Limb (tissue), 2 donors: ENCODE measurements around the gene CNTN5.

Source experiments
- DNase-seq, 2 donors: peaks; one replicate each; pipeline ENCODE4 v3.0.0-alpha.2; 2016; ENCODE audit errors: extremely low spot score in 2 of 2

The CNTN5 gene

GRCh38 chr11:99383648-99384245 is 363.0 kb downstream of the CNTN5 start:
- DNase-seq, result peak in 1 of 2 donors; percentile 27

DNA sequence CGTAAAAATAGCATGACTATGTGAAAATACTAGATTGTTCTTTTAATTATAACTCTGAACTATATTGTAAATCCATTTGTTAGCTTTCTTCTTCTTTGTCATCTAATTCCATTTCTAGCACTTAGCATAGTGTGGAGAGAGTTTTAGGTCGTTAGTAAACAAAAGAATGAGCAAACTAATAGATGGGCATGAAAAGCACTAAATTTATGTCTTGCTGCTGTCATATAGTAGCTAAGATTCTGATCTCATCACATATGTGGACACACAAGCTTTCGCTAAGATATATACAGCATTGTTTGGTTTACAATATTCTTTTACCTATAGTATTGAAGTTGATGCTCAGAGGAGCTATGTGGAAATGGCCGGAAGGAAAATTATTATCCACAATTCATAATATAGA is 370.5 kb downstream of the CNTN5 start:
- DNase-seq, result no peak

- no peak for DNase-seq
Observed at GRCh38 chr11:99406345-99406744, 385.6 kb downstream of the CNTN5 start.

- no peak for DNase-seq
Observed at GRCh38 chr11:99410636-99411035, 389.9 kb downstream of the CNTN5 start.

GRCh38 chr11:99418927-99419720 is 398.4 kb downstream of the CNTN5 start:
- DNase-seq, result no peak

GRCh38 chr11:99419991-99420390 is 399.2 kb downstream of the CNTN5 start:
- DNase-seq, result no peak

GRCh38 chr11:99422581-99423427 is 402.1 kb downstream of the CNTN5 start:
- DNase-seq, result no peak

- no peak for DNase-seq
Observed at GRCh38 chr11:99423428-99423983, 402.8 kb downstream of the CNTN5 start.

- DNase-seq, result no peak
Observed at GRCh38 chr11:99424313-99425084, 403.8 kb downstream of the CNTN5 start.

DNA sequence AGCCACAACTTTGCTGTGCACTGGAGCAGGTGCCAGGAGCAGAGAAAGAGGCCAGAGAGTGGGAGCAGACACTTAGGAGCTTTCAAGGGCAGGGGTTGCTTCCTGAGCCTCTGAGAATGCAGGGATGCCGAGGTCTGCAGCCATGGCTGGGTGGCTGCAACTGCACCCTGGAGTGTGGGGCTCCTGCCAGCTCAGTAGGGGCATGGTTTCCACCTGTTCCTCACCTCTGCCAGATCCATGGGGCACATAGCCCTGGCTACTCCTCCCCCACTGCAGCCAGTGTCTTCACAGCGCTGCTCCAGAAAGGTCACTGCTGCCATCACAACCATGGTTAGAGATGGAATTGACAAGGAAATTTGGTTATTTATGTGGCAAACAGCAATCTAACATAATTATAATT is 404.8 kb downstream of the CNTN5 start:
- DNase-seq, result no peak

DNA sequence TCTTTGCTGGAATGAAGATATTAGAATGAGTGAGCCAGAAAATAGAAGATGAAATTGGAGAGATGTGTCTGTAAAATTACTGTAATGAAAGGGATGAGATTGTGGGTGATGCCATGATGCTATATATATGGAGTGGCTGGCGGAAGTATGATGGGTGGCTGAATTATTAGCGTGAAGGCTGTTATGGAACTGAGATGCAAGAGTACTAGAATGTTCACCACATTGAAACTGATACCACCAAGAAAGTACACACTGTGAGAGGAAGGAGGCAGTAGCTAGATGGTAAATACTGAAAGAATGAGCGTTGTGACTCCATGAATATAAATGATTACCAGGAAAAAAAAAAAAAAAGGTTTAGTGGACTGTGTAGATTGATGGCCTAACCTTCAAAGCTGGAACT is 411.9 kb downstream of the CNTN5 start:
- DNase-seq, result no peak

DNA sequence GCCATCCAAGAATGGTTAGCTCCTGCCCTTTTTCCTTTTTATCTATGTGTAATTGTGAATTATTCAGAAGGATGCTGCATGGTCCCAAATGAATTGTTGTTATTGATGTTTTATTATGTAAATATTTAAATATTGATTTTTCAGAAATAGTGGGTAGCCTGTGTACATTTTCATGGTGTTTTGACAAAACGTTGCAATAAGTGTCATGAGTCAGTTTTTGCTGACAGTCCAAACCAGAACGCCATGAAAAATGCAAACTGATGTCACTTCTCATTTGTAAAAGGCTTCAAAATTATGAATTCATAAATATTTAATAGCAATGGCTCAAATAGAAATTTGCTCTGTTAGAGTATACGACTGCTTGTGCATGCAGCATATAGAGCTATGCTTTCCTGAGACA is 422.5 kb downstream of the CNTN5 start:
- DNase-seq, result no peak

DNA sequence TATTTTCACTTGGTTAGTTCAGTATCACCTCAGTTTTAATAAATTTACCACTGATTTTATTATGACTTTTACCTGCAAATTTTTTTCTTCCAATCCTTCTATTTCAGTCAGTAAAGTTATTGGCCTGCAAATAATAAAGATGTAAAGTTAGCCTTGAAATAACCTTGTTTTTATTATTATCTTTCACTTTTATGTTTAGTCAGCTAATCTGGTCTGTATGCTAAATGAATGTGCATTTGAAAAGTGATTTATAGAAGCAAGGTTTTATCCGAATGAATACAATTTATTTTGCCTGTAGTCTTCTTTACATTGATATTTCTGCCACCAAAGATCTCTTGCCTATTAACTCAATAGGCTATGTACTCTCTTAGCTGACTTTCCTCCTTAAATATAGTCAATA is 425.7 kb downstream of the CNTN5 start:
- DNase-seq, result no peak

GRCh38 chr11:99449345-99449744 is 428.6 kb downstream of the CNTN5 start:
- DNase-seq, result no peak

DNA sequence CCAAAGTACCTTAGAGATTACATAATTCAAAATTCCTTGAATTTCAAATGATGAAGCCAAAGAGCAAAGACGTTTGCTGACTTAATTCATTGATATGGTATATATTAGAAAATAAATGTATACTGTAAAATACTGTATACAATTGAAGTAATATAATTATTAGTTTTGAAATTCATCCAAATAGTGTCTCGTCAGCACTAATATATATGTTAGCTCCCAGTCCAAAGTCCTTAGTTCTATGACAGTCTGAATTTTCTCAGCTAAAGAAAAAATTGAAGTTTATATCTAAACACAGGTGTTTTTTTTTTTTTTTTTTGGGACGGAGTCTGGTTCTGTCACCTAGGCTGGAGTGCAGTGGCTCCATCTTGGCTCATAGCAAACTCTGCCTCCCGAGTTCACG is 431.3 kb downstream of the CNTN5 start:
- no peak for DNase-seq

GRCh38 chr11:99461913-99462312 is 441.2 kb downstream of the CNTN5 start:
- DNase-seq, result no peak

DNA sequence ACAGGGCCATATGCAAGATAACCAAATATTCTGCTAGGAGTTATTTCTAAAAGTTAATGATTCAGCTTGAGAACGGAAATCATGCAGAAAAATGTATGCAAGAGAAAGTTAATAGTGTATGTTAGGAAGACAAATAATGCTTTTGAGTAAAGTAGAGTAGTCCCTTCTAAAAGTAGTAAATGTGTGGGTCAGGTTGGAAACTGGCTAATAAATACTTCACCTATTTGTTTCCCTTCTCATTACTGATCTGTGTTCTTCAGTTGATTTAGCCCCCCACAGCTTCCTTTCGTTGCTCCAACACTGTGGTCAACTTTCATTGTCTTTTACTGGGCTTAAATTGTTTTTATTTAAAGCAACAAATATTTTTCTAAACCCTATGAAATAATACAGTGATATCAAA is 444.2 kb downstream of the CNTN5 start:
- no peak for DNase-seq

DNA sequence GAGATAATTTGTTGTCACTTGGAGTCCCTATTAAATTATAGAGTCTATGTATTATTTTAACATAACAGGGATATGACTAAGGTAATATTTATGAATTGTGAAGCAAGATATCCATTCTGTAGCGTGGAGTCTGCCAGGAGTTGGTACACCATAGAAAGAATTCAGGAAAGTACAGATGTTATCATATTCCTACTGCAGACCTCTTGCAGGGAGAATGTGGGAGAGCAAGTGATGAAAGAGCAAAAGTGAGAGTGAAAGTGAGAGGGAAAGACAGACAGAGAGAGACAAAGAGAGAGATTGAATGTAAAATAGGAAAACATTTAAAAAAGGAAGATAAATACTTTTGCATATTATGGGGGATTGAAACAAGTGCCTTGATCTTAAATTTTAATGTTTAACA is 468.8 kb downstream of the CNTN5 start:
- DNase-seq, result no peak

DNA sequence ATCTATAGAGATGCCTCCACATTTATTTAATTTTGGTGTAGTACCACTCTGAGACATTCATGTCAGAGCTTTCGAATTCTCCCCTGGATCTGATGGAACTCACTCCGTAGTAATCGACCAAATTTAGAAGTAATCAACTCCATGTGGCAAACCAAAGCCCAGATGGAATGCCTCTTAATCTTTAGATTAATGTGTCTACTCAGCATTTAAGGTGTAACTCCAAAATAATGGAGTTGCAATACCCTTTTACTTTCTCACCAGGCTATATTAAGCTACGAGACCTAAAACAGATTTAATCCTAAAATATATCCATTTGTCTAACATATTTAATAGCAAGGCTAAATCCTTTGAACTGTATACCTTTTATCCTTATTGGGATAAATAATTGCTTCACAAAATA is 473.3 kb downstream of the CNTN5 start:
- no peak for DNase-seq

- no peak for DNase-seq
Observed at GRCh38 chr11:99501655-99502054, 480.9 kb downstream of the CNTN5 start.

DNA sequence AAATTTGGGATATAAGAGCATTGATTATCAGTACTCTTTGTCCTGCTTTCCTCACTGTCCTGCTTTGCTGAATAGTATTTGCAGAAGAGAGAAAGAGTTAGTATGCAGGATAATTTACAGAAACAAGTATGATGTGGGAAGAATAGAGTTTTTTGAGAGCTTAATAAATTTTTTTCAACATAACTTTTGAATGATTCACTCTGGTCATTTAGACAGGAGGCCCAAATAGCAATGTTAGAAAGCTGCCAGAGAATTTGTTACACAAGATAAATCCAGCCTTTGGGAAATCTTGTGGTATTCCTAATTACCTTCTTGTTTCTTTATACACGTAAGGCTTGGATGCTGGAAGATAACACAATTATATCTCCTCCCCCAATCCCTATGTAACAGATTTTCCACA is 484.6 kb downstream of the CNTN5 start:
- peak in 1 of 2 donors; percentile 4 for DNase-seq
